Esophagus muscularis mucosa (tissue), 4 donors: Measurements from ENCODE around the gene NTSR1. TPM values are rescaled to one million over a fixed set of nuclear protein-coding genes. Genes with fewer than 3 reads are reported as not detected.
A peak's percentile ranks its signal among the peaks of the same experiment; 100 is the strongest.

Source experiments
- DNase-seq: peaks from one replicate; pipeline ENCODE4 v3.0.0-alpha.2; 2017; ENCODE audit errors: extremely low spot score
- H3K27ac ChIP-seq, 4 donors: fragments of 200-600 bp; sonication (generic); replicated peaks in 1 of 4; 1 replicate in 3 of 4; 2 replicates in 1 of 4; pipeline ENCODE4 v1.5.1; 2016 to 2019; ENCODE audit warnings: mild to moderate bottlenecking in 1 of 4
- H3K27me3 ChIP-seq, 4 donors: fragments of 200-600 bp; sonication (generic); one replicate each; pipeline versions ENCODE4 v1.5.1 to v1.6.0; 2016 to 2019
- H3K36me3 ChIP-seq, 4 donors: fragments of 200-600 bp; sonication (generic); one replicate each; pipeline ENCODE4 v1.5.1; 2016 to 2019
- H3K4me1 ChIP-seq, 4 donors: fragments of 200-600 bp; sonication (generic); one replicate each; pipeline ENCODE4 v1.5.1; 2016 to 2019
- H3K4me3 ChIP-seq, 4 donors: fragments of 200-600 bp; sonication (generic); 1 replicate in 2 of 4; 2 replicates in 2 of 4; pipeline ENCODE4 v1.5.1; 2016 to 2019; ENCODE audit warnings: mild to moderate bottlenecking in 4 of 4, moderate library complexity in 1 of 4
- H3K9me3 ChIP-seq, 4 donors: fragments of 200-600 bp; sonication (generic); 1 replicate in 3 of 4; 2 replicates in 1 of 4; pipeline ENCODE4 v1.5.1; 2016 to 2019
- CTCF ChIP-seq, 3 experiments: fragments of 200-600 bp in 2 of 3; fragments of 450-650 bp in 1 of 3; sonication (generic) in 2 of 3; IDR thresholded peaks; one replicate each; pipeline ENCODE4 v1.5.1; 2017 to 2019; ENCODE audit warnings: antibody characterized with exemption in 3 of 3, mild to moderate bottlenecking in 2 of 3, moderate library complexity in 1 of 3
- EP300 ChIP-seq: sonication (generic); formaldehyde crosslinking; IDR thresholded peaks from one replicate; pipeline ENCODE4 v1.6.1; 2017; ENCODE audit warnings: antibody characterized with exemption
- POLR2A ChIP-seq: fragments of 450-650 bp; IDR thresholded peaks from one replicate; pipeline ENCODE4 v1.6.1; 2017; ENCODE audit warnings: antibody characterized with exemption, moderate library complexity, mild to moderate bottlenecking, low read depth
- POLR2AphosphoS5 ChIP-seq, 2 donors: sonication (generic); formaldehyde crosslinking; IDR thresholded peaks; one replicate each; pipeline ENCODE4 v1.6.1; 2017; ENCODE audit warnings: antibody characterized with exemption in 2 of 2
- WGBS: methylation state at CpG from one replicate; pipeline ENCODE4 v1.1.5; 2018; 5-methylcytosine and 5-hydroxymethylcytosine counted together
- intact Hi-C: fragments of 100-400 bp; cut with DNase I; formaldehyde crosslinking; loops from one replicate; pipeline ENCODE4 v1.15.1; 2023
- total RNA-seq, 4 donors: library from RNA; depleted of rRNA; stranded (reverse); fragments of >200 nt; gene quantifications; one replicate each; pipeline versions ENCODE4 v1.1.0 to v1.2.1, GENCODE V29; 2016

NTSR1 gene
- total RNA-seq, 4 donors from 2014 or later: 0.42 to 1.6 (median 0.80) TPM

GRCh38 chr20:62704341-62704948 lies 4.2 kb upstream of the NTSR1 start:
- TF ChIP-seq POLR2A: no peak
- TF ChIP-seq CTCF (IDR thresholded peaks at IDR 0.05): no peak
- no peak for TF ChIP-seq EP300
- peak in 1 of 2 donors; percentile 55 for TF ChIP-seq POLR2AphosphoS5 (IDR thresholded peaks at IDR 0.05)
- DNase-seq: no peak
- Histone ChIP-seq H3K4me3 (no peak overlapping the region), H3K27me3 (peaks cover 2 to 29% (median 16%) of the 10 kb centered on the region in 4 donors), H3K9me3 (no peaks in the 10 kb centered on the region), H3K4me1 (peaks cover 11 to 42% (median 34%) of the 10 kb centered on the region in 4 donors), H3K27ac (peak overlapping the region in 2 of 4 donors; percentile 7 to 47), H3K36me3 (no peaks in the 10 kb centered on the region)
- intact Hi-C loops: no loop called here
- 26% methylated on average over 15 of the region's 21 CpGs for WGBS

- DNase-seq: no peak
- TF ChIP-seq POLR2AphosphoS5 (IDR thresholded peaks at IDR 0.05) (no peak), CTCF (IDR thresholded peaks at IDR 0.05) (no peak), POLR2A (no peak), EP300 (no peak)
- H3K27me3 ChIP-seq: peaks cover 2 to 40% (median 27%) of the 10 kb centered on the region in 4 donors
- no peak overlapping the region for H3K27ac ChIP-seq
- H3K36me3 ChIP-seq: no peaks in the 10 kb centered on the region
- intact Hi-C loops: no loop called here
- H3K9me3 ChIP-seq: no peaks in the 10 kb centered on the region
- H3K4me1 ChIP-seq: peaks cover 11 to 46% (median 35%) of the 10 kb centered on the region in 4 donors
- no peak overlapping the region for H3K4me3 ChIP-seq
- 81% methylated on average over 6 of the region's 16 CpGs for WGBS
Observed at GRCh38 chr20:62705627-62706026, 3.0 kb upstream of the NTSR1 start.

- Histone ChIP-seq H3K36me3 (no peaks in the 10 kb centered on the region), H3K4me3 (no peak overlapping the region), H3K27ac (no peak overlapping the region), H3K27me3 (peaks cover 2 to 48% (median 34%) of the 10 kb centered on the region in 4 donors), H3K4me1 (peaks cover 11 to 50% (median 37%) of the 10 kb centered on the region in 4 donors), H3K9me3 (no peaks in the 10 kb centered on the region)
- TF ChIP-seq POLR2AphosphoS5 (IDR thresholded peaks at IDR 0.05) (no peak), POLR2A (no peak), EP300 (no peak)
- no peak for DNase-seq
- intact Hi-C loops: no loop called here
- 85% methylated on average over 6 of the region's 12 CpGs for WGBS
Observed at GRCh38 chr20:62706344-62706743, 2.3 kb upstream of the NTSR1 start.

GRCh38 chr20:62706857-62707256 lies 1.8 kb upstream of the NTSR1 start:
- TF ChIP-seq CTCF (IDR thresholded peaks at IDR 0.05) (no peak), POLR2A (no peak), EP300 (no peak), POLR2AphosphoS5 (IDR thresholded peaks at IDR 0.05) (no peak)
- no peaks in the 10 kb centered on the region for H3K9me3 ChIP-seq
- H3K4me1 ChIP-seq: peaks cover 11 to 55% (median 42%) of the 10 kb centered on the region in 4 donors
- no peak overlapping the region for H3K27ac ChIP-seq
- intact Hi-C loops: no loop called here
- no peak overlapping the region for H3K4me3 ChIP-seq
- DNase-seq: no peak
- 84% methylated on average over 12 of the region's 12 CpGs for WGBS
- no peaks in the 10 kb centered on the region for H3K36me3 ChIP-seq
- peaks cover 2 to 53% (median 34%) of the 10 kb centered on the region in 4 donors for H3K27me3 ChIP-seq

GRCh38 chr20:62707276-62707920 lies 1.2 kb upstream of the NTSR1 start:
- DNase-seq: no peak
- no peaks in the 10 kb centered on the region for H3K36me3 ChIP-seq
- no peak overlapping the region for H3K4me3 ChIP-seq
- peaks cover 11 to 60% (median 45%) of the 10 kb centered on the region in 4 donors for H3K4me1 ChIP-seq
- TF ChIP-seq POLR2A: no peak
- no peak for TF ChIP-seq EP300
- TF ChIP-seq CTCF (IDR thresholded peaks at IDR 0.05): no peak
- TF ChIP-seq POLR2AphosphoS5 (IDR thresholded peaks at IDR 0.05): no peak
- 81% methylated on average over 7 of the region's 16 CpGs for WGBS
- H3K9me3 ChIP-seq: no peaks in the 10 kb centered on the region
- H3K27ac ChIP-seq: no peak overlapping the region
- intact Hi-C loops: no loop called here
- H3K27me3 ChIP-seq: peaks cover 2 to 58% (median 34%) of the 10 kb centered on the region in 4 donors
